ENCODE results near the gene DYRK1A. TPM values are rescaled to one million over a fixed set of nuclear protein-coding genes. Genes with fewer than 3 reads are reported as not detected.

The DYRK1A gene
- total RNA-seq, 4 donors from 2014 or later: 76.5 to 105 (median 91.3) TPM

DNA sequence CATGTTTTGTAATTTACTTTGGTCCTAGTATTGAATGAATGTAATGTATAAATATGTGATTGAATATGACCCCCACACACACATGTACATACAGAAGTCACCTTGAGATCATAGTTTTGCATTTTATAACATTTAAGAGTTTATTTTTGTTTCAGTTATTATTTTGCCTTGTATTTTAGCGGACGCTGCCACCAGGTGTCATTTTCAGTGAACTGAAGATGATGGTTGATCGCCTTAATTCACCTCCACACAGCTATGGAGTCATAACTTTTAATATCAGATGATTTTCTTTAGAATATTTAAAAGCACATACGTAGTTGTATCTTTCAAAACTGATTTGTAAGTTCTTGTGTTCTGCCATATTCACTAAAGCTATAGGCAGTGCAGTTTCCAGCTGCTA, 130.4 kb downstream of the DYRK1A start:
- WGBS: 83% methylated on average over 4 of the region's 4 CpGs
- Histone ChIP-seq H3K36me3 (peaks cover 60% of the 10 kb centered on the region), H3K27ac (no peak overlapping the region), H3K9me3 (no peaks in the 10 kb centered on the region), H3K4me3 (no peak overlapping the region), H3K4me1 (no peaks in the 10 kb centered on the region), H3K27me3 (no peaks in the 10 kb centered on the region)
- no peak for DNase-seq (ENCODE audit: low spot score in 2 of 2)
- no peak for TF ChIP-seq EP300 (IDR thresholded peaks at IDR 0.05)
- TF ChIP-seq POLR2AphosphoS5 (IDR thresholded peaks at IDR 0.05): no peak
- no peak for TF ChIP-seq POLR2A (IDR thresholded peaks at IDR 0.05)
- no peak for TF ChIP-seq CTCF (IDR thresholded peaks at IDR 0.05)

DNA sequence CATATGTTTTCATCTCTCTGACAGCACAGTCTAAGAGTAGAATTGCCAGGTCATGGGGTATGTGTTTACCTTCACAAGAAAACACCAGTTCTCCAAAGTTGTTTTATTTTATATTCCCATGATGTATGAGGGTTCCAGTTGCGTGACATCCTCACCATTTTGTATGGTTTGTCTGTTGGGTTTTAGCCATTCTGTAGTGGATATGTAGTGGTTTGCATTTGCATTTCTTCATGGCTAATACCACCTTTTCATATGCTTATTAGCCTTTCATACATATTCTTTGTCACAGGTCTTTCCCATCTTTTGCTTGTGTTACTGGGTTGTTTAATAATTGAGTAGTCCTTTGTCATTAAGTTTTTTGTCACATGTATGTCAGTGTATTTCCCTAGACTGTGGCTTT, 132.1 kb downstream of the DYRK1A start:
- no peak overlapping the region for H3K27ac ChIP-seq
- H3K4me1 ChIP-seq: no peaks in the 10 kb centered on the region
- TF ChIP-seq POLR2AphosphoS5 (IDR thresholded peaks at IDR 0.05) (no peak), POLR2A (IDR thresholded peaks at IDR 0.05) (no peak), CTCF (IDR thresholded peaks at IDR 0.05) (no peak), EP300 (IDR thresholded peaks at IDR 0.05) (no peak)
- peaks cover 55% of the 10 kb centered on the region for H3K36me3 ChIP-seq
- 96% methylated on average over 1 of the region's 1 CpG for WGBS
- H3K9me3 ChIP-seq: no peaks in the 10 kb centered on the region
- H3K4me3 ChIP-seq: no peak overlapping the region
- no peak for DNase-seq (ENCODE audit: low spot score in 2 of 2)
- H3K27me3 ChIP-seq: no peaks in the 10 kb centered on the region

GRCh38 chr21:37502947-37503346, 136.4 kb downstream of the DYRK1A start:
- Histone ChIP-seq H3K4me3 (no peak overlapping the region), H3K36me3 (peaks cover 59% of the 10 kb centered on the region), H3K27ac (no peak overlapping the region), H3K4me1 (no peaks in the 10 kb centered on the region), H3K27me3 (no peaks in the 10 kb centered on the region), H3K9me3 (no peaks in the 10 kb centered on the region)
- TF ChIP-seq EP300 (IDR thresholded peaks at IDR 0.05): no peak
- no peak for TF ChIP-seq CTCF (IDR thresholded peaks at IDR 0.05)
- TF ChIP-seq POLR2A (IDR thresholded peaks at IDR 0.05): no peak
- TF ChIP-seq POLR2AphosphoS5 (IDR thresholded peaks at IDR 0.05): no peak
- WGBS: 92% methylated on average over 3 of the region's 3 CpGs
- no peak for DNase-seq (ENCODE audit: low spot score in 2 of 2)

- TF ChIP-seq EP300 (IDR thresholded peaks at IDR 0.05) (no peak), POLR2A (IDR thresholded peaks at IDR 0.05) (no peak), CTCF (IDR thresholded peaks at IDR 0.05) (no peak)
- no peaks in the 10 kb centered on the region for H3K4me1 ChIP-seq
- no peak overlapping the region for H3K4me3 ChIP-seq
- no peak overlapping the region for H3K27ac ChIP-seq
- DNase-seq (ENCODE audit: low spot score in 2 of 2): no peak
- H3K36me3 ChIP-seq: peaks cover 64% of the 10 kb centered on the region
- 90% methylated on average over 5 of the region's 5 CpGs for WGBS
- H3K9me3 ChIP-seq: no peaks in the 10 kb centered on the region
- no peaks in the 10 kb centered on the region for H3K27me3 ChIP-seq
Observed at GRCh38 chr21:37503848-37504467, 137.4 kb downstream of the DYRK1A start.

DNA sequence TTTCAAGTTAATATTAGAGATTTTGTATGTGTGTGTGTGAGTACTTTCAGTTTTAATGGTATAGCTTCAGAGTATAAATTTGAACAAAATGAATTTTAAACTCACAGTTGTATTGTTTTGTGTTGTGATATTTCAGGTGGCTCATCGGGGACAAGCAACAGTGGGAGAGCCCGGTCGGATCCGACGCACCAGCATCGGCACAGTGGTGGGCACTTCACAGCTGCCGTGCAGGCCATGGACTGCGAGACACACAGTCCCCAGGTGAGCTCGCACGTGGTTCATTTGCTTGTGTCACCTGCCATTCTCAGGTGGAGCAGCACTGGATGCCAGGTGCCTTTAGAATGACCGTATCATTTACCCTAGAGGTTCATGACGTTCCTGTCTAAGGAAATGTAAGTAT, 139.4 kb downstream of the DYRK1A start:
- no peak for DNase-seq (ENCODE audit: low spot score in 2 of 2)
- TF ChIP-seq POLR2A (IDR thresholded peaks at IDR 0.05) (no peak), CTCF (IDR thresholded peaks at IDR 0.05) (no peak)
- no peaks in the 10 kb centered on the region for H3K9me3 ChIP-seq
- H3K4me3 ChIP-seq: no peak overlapping the region
- peaks cover 78% of the 10 kb centered on the region for H3K36me3 ChIP-seq
- no peaks in the 10 kb centered on the region for H3K4me1 ChIP-seq
- H3K27me3 ChIP-seq: no peaks in the 10 kb centered on the region
- 93% methylated on average over 12 of the region's 12 CpGs for WGBS
- H3K27ac ChIP-seq: no peak overlapping the region

All from suprapubic skin (tissue), 4 donors.